NCI-H2171 (cell line): ENCODE results near the gene BLCAP.
"Not testable (repeated sequence)": the region's sequence is repeated elsewhere in the genome, so short reads cannot be mapped to it uniquely, and the experiment has no call there.

ENCODE experiments used
- DNase-seq: peaks from one replicate; lab custom pipeline; 2025; lab: John Stamatoyannopoulos, UW

The BLCAP gene

DNA sequence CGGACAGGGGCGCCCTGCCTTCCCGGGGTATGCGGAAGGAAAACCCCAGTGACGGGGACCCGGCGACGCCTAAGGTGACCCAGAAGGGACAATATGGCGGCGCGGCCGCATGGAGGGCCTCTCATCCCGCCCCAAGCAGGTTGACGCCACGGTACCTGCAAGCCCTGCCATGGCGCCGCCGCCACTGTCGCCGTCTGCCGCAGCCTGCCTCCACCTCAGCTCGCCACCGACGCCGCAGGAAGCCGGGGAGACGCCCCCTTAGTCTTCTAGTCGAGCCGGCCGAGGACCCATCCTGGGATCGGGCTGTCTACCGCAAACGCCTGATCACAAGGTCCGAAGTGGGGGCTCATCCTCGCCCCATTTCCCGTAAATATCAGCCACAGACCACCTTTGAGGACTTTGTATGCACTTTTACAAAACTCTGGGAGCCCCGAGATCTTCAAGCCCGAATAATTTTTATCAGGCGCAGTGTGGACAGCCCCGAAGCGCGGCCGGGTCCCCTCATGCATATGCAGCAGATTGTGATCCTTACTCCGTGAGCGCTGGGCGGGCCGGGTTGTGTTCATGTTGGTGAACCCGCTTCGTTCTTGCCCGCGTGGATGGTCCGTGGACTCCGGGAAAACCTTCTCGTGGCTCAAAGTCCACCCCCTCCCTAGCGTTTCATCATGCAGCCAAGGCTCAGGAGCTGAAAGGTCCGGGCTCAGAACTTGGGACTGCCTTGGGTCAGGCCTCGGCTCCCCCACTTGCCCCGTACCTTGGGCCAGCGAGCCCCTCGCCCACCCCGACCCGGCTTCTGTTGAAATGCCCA is at the start of gene BLCAP:
Gene BLCAP (minus strand): TSS at position 239 of the 808 bp plus-strand sequence. CDS start 8,702 bp downstream, outside the sequence.
- DNase-seq = peak; percentile 96

- not testable (repeated sequence) for DNase-seq
Measured at GRCh38 chr20:37577436-37577835, 49.8 kb upstream of the BLCAP start.

DNA sequence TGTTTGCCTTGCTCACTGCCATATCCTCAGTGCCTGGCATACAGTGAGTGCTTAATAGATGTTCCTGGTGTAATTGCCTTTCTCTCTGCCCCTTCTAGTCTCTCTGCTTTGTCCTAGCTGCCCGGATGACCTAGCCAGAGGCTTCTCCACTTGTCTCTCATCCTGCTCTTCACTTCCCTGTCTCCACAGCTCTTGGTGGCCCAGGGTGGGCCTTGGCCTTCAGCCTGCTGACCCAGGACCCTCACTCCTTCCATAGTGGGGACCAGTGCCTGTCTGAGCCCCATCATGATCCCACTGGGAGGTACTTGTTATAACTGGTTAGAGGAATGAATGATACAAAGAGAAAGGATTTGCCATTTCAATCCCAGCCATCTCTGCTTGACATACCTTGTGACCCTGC is 49.2 kb upstream of the BLCAP start:
- DNase-seq = no peak

DNA sequence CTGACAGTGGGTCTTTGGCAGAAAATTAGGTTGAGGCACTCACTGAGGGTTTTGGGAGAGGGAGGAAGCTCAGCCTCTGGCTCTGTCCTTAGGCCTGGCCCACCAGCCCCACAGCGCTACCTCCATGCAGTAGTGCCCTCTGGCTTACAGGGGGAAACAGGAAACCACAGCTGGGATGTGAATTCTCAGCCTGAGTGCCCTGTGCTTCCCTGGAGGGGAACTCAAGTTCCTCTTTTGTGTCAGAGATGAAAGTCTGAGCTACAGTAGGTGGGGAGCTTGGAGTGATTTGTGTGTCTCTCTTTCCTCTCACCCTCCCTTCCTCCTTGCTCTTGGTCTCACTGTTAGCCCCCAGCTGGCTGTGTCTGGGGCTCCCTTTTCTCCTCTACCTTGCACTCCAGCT is 48.2 kb upstream of the BLCAP start:
- DNase-seq = no peak

- DNase-seq = no peak
Measured at GRCh38 chr20:37574199-37574890, 46.7 kb upstream of the BLCAP start.

DNA sequence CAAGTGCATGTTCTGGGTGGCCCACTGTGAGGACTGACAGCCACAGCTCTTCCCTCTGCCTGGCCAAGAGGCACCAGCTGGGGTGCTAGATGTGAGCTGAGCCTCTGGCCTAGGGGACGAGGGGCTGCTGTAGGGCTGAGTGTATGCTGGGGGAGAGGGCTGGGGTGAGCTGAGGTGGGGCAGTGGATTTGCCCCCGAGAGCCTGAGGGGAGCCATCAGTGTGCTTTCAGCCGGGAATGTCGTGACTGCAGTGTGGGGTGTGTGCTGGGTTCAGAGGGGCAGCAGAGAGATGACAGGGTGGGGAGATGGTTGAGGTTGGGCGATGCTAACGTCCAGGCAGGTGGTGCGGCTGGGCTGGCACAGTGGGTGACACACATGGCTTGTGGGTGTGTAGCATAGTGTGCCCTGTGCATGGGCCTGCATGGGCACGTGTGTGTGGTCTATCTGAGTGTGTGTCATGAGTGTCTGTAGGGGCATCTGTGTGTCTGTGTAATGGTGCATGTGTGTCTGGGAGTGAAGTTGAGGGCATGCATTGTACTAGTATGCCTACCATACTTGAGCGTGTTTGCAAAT is 46.0 kb upstream of the BLCAP start:
- DNase-seq = no peak

DNA sequence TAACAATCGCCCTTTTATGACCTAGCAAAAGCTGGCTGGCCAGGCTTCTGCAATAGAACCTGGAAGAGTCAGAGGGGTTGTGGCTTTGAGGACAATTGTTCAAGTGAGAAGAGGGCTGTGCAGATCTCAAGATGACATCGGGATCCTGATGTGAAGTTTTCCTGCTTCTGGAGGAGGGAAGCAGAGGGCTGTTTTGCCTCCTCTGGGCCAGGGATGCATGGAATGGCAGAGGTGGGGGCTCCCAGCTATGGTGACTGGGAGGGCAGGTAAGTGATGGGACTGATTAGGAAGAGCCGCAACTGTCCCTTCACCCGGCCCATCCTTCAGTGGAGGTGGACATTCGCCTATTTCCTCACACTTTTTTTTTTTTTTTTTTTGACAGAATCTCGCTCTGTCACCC is 43.4 kb upstream of the BLCAP start:
- no peak for DNase-seq

GRCh38 chr20:37570419-37570818 is 42.7 kb upstream of the BLCAP start:
- no peak for DNase-seq

GRCh38 chr20:37567671-37568588 is 40.3 kb upstream of the BLCAP start:
- peak; percentile 88 for DNase-seq

DNA sequence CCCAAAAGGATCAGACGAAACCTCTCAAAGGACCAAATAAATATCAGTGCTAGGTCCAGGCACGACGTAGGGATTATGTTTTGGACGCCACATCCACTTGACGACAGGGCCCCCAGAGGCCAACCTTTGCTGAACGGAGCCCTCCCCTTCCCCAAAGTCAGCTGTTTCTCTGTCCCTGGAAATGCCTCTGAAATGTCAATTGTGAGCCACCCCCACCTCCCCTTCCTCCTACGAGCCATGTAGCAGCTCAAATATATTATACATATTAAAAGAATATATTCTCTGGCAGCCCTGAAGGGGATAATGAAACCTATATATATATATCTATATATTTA is 39.6 kb upstream of the BLCAP start:
- peak; percentile 70 for DNase-seq

DNA sequence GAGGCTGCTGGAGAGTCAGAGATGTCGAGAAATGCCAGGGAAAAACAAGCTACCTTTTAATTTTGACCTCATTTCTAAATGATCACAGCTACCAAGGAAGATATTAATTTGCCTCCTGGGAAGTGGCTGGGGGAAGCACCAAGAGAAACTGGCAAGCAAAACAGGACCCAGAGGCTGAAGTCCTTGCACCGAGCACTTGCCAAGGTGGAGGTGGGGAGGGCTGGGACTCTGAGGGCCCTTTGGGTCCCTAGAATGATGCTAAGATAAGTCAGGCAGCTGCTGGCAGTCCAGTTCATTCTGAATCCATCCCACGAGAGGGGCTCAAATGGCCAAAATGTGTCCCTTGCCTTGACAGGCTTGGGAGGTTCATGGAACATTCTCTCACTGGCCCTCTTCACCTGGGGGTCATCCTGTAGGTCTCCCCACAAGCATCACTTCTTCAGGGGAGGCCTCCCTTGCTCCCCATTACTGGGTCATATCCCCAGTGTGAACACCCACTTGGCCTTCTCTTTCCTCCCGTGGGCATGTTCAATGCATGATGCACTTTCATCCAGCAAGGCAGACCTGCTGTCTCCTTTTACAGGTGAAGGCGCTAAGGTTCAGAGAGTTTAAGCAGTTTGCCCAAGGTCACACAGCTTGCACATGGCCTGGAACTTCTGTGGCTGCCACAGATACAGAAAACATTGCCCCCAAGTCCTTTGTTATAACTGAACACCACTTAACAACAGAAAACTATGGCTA is 39.1 kb upstream of the BLCAP start:
- no peak for DNase-seq

- DNase-seq = peak; percentile 53
Measured at GRCh38 chr20:37565134-37565811, 37.6 kb upstream of the BLCAP start.

DNA sequence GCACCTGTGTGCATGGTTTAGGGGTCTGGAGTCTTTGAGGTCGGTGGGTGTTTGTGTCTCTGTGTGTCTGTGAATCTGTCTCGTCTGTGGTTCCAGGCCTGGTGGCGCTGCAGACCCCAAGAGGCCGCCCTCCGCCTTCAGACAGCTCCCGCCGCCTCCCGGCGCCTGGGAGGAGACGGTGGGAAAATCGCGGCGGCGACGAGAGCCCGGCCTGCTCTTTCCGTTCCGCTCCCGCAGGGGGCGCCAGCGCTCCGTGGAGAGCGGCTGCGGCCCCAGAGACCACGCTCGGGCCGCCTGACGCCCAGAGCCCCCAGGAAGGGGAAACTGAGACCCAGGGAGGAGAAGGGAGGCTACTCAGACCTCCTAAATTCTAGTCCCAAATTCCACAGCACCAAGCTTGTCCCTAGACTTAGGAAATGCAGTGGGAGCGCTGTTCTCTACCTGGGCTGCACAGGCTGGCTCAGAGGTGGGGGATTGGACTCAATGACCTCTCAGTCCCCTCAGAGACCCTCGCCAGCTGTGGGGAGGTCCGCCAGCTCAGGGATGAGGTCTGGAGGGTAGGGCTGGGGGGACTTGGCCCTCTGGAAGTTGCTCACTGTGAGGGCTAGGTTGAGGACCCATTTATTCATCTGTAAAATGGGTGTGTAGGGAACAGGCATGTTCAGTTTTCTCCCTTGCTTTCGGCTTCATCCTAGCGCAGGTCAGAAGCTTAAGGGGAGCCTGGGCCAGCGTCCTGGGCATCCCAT is 36.9 kb upstream of the BLCAP start:
- DNase-seq = peak; percentile 71

GRCh38 chr20:37564016-37564387 is 36.3 kb upstream of the BLCAP start:
- DNase-seq = no peak

DNA sequence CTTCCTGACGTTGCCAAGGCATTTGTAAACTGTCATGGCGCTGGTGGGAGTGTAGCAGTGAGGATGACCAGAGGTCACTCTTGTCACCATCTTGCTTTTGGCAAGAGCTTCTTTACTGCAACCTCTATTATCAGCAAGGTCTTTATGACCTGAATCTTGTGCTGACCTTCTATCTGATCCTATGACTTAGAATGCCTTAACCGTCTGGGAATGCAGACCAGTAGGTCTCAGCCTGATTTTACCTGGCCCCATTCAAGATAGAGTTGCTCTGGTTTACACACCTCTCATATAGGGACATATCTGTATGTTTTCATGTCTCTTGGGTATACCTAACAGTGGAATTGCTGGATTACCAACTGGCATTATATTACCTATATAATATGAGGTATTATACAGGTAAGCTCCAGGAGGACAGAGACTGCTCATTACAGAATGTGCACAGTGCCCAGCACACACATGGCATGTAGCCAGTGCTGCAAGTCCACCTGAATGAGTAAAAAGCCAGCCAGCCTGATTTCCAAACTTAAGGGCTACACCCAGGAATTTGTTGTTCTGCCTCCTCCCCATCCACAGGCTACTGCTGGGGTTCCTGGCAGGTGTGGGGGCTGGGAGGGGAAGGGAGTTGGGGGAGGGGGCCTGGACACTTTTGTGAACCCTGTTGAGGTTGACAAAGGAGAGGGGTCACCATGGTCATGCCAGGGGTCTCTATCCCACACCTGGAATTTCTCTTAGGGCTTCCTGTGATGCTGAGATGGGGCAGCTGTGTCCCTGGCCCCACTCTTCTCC is 35.2 kb upstream of the BLCAP start:
- no peak for DNase-seq

DNA sequence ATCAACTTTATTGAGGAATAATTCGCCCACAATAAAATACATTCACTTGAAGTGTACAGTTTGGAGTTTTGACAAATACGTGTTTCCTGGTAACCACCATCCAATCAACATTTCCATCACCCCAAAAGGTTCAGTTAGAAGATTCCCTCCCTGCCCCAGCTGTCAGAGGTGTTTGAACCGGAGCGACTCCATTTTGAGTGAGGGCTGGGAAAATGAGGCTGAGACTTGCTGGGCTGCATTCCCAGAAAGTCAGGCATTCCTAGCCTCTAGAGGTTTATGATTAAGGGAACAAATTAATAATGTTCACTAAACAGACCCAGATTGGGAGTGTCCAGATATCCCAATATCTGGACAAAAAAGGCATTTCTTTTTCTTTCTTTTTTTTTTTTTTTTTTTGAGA is 33.0 kb upstream of the BLCAP start:
- DNase-seq = no peak

DNA sequence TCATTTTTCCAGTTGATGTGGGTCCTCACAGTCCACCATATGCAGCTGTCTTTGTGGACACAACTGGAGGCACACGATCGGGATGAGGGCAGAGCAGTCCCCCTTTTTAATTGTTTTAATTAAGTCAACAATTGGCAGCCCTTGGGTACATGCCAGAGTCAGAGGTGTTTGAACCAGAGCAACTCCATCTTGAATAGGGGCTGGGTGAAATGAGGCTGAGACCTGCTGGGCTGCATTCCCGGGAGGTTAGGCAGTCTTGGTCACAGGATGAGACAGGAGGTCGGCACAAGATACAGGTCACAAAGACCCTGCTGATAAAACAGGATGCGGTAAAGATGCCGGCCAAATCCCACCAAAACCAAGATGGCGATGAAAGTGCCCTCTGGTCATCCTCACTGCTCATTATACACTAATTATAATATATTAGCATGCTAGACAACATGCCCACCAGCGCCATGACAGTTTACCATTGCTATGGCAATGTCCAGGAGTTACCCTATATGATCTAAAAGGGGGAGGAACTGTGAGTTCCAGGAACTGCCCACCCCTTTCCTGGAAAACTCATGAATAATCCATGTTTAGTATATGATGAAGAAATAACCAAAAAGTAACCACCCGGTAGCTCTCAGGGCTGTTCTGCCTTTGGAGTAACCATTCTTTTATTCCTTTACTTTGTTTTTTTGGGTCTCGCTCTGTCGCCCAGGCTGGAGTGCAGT is 31.8 kb upstream of the BLCAP start:
- no peak for DNase-seq

DNA sequence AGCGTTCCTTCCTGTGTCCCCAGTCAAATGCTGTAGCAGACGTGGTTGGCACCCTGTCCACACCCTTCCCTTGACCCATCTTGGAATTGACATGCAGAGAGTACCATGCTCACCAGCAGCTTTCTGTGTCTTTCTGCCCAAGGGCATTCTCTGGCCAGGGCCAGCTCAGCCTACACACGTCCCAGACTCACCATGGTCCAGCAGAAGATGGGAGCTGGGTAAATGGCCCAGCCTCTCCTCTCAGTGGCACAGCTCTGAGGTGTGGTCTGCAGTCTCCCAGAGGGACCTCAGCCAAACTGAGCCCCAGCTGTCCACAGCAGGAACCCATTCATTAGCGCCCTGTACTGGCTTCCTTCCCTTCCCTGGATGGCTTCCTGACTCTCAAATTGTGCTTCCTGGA is 31.1 kb upstream of the BLCAP start:
- DNase-seq = no peak

GRCh38 chr20:37558306-37558705 is 30.6 kb upstream of the BLCAP start:
- DNase-seq = no peak
